Activated naive CD4-positive, alpha-beta T cell treated with anti-CD3 and anti-CD28 coated beads, Interleukin-2, amount 50 U/mL, for 16 hours (primary cell): ENCODE data around the gene ZNF816.
A peak's percentile ranks its signal among the peaks of the same experiment; 100 is the strongest.
"Not testable (repeated sequence)": the region's sequence is repeated elsewhere in the genome, so short reads cannot be mapped to it uniquely, and the experiment has no call there.

Source experiments
- DNase-seq: peaks from one replicate; pipeline ENCODE4 v3.0.0-alpha.2; 2020

Gene ZNF816

GRCh38 chr19:52962394-52963246 lies at the start of gene ZNF816:
ZNF816 (minus strand) TSS chr19:52962881; CDS start chr19:52956089, 6,792 bp downstream.
- DNase-seq = peak; percentile 99

GRCh38 chr19:53012006-53012405 lies 49.3 kb upstream of the ZNF816 start:
- no peak for DNase-seq

DNA sequence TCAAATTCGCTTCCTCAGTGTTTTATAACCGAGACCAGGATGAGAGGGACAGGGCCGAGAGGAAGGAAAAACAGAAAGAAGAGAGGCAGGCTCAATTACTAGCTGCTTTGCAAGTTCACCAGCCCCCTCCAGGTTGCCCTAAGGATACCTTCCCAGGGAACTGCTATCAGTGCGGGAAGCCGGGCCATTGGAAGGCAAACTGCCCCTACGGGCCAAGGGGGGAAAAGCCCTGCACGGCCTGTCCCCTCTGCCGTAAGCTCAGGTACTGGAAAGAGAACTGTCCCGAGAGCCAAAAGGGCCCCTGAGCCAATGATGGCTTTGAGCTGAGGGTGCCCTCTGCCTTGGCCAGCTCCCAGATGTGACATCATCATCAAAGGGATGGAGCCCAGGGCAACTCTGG lies 47.8 kb upstream of the ZNF816 start:
- no peak for DNase-seq

DNA sequence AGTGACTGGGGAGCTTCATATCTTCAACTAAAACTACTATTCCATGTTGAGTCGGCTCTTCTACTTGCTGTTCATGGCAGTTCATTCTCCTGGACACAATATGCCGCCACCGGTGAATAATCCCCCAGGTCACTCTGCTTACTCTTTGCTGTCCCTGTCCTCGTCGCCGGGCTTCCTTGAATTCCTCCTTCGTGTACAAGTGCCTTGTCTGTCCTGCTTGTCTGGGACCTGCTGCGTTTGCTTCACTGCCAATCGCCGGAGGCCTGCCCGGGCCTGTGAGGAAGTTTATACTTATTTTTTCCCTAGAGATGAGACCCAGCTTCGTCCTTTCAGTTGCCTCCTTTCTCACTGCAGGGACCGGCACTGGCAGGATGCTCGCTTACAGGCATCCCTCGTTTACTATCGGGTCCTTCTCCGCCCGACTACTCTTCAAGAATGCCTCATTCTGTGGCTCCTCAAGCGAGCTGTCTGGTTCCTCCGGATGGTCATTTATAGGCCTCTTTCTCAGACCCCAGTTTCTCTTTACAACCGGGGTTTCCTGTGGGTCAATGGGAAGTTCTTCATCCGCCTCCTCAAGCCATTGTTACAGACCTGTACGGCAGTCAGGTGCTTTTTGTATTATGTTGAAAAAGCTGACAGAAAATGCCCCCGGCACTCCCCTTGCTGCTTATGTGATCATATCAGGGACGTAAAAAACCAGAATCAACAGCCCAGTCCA lies 45.5 kb upstream of the ZNF816 start:
- DNase-seq = no peak

DNA sequence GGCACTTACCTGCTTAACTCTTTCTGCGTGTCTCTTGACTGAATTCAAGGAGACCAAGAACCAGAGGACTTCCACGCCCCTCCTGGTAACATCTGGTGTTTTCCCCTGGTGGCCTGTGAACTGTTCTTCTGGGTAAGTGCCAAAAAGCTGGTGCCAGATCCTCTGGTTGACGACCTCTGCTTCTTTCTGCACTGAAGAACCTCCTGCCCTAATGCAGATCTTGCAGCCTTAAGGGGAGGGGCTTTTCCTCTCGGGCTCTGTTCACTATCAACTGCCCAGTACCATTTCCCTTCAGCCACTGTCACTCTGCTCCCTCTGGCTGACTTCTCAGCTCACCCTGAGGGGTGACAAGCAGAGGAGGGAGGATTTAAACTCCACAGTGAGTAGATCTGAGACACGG lies 44.9 kb upstream of the ZNF816 start:
- no peak for DNase-seq

GRCh38 chr19:53007200-53007599 lies 44.5 kb upstream of the ZNF816 start:
- DNase-seq = no peak

- DNase-seq = no peak
These were observed 41.6 kb upstream of the ZNF816 start for GRCh38 chr19:53004242-53004641.

- DNase-seq = no peak
These were observed 39.8 kb upstream of the ZNF816 start for GRCh38 chr19:53002479-53002878.

- no peak for DNase-seq
These were observed 35.3 kb upstream of the ZNF816 start for GRCh38 chr19:52997975-52998374.

DNA sequence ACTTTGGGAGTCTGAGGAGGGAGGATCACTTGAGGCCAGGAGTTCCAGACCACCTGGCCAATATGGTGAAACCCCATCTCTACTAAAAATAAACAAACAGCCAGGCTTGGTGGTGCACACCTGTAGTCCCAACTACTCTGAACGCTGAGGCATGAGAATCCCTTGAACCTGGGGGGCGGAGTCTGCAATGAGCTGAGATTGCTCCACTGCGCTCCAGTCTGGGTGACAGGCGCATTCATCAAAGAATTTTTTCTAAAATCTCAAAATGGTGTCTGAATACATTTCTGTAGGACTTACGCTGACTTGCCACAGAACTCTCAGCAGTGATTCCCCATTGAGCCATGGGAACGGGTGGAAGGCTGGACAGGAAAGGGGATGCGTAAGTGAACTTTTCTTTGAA lies 33.0 kb upstream of the ZNF816 start:
- DNase-seq = no peak

GRCh38 chr19:52993342-52994178 lies 30.9 kb upstream of the ZNF816 start:
- DNase-seq = peak; percentile 75

DNA sequence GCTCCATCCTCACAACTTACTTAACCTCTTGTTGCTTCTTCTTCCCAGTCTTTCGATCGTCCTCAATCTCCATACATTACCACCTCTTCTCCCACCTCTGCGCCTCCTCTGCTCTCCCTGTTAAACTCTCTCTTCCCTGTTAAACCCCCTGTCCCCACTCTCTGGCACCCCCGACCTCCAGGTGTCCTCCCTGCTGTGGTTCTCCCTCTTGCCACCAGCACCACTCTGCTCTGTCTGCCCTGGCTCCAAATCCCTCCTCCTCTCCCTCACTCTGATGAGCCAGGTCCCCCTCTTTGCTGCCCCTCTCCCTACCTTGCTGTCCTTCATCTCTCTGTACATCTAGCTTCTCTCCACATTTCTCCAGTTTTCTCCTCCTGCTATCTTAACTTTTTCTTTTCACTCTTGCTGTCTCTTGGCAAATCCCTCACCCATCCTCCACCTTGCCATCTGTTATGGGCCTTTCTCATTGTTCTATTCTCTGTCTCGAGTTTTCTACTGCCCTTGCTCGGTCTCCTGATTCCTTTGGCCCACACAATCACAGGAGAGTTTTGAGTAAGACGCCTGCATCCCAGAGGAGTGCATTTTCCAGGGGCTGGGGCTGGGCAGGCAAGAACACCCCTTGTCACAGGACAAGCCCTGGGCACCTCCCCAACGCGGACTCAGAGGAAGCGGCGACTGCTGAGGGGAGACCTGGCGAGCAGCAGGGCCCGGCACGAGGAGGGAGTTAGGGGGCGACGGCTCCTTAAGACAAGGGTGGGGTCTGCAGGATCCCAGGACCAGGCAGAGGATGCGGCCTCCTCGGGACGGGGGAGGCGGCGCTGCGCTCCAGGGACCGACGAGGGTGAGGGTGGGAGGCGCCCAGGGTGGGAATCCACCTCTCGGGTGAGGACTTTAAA lies 29.7 kb upstream of the ZNF816 start:
- DNase-seq = no peak

- no peak for DNase-seq
These were observed 28.8 kb upstream of the ZNF816 start for GRCh38 chr19:52991484-52991883.

DNA sequence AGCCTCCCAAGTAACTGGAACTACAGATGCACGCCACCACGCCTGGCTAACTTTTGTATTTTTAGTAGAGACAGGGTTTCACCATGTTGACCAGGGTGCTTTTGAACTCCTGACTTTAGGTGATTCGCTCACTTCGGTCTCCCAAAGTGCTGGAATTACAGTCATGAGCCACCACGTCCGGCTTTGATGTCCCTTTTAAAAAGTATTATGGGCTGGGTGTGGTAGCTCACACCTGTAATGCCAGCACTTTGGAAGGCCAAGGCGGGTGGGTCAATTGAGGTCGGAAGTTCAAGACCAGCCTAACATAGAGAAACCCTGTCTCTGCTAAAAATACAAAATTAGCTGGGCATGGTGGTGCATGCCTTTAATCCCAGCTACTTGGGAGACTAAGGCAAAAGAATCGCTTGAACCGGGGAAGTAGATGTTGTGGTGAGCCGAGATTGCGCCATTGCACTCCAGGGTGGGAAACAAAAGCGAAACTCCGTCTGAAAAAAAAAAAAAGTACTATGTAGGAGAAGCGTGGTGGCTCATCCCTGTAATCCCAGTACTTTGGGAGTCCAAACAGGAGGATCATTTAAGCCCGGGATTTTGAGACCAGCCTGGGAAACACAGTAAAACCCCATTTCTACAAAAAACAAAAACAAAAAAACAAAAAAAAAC lies 28.2 kb upstream of the ZNF816 start:
- DNase-seq = no peak

- DNase-seq = no peak
These were observed 25.8 kb upstream of the ZNF816 start for GRCh38 chr19:52988506-52988905.

- no peak for DNase-seq
These were observed 24.5 kb upstream of the ZNF816 start for GRCh38 chr19:52987221-52987620.

DNA sequence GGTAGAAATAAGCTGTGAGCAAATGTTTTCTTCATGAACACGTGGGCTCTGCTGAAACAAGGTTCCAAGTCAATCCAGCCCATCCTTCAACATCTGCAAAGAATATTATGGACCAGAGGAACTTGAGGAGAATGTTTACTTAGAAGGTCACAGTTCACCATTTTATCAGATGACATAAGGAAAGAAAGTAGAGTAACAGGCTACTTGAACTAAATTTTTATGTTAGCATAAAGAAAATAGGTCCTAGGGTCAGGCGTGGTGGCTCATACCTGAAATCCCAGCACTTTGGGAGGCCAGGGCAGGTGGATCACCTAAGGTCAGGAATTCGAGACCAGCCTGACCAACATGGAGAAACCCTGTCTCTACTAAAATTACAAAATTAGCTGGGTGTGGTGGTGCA lies 20.5 kb upstream of the ZNF816 start:
- DNase-seq = not testable (repeated sequence)

- DNase-seq = no peak
These were observed 18.6 kb upstream of the ZNF816 start for GRCh38 chr19:52981329-52981728.

GRCh38 chr19:52967772-52968171 lies 5.1 kb upstream of the ZNF816 start:
- no peak for DNase-seq

DNA sequence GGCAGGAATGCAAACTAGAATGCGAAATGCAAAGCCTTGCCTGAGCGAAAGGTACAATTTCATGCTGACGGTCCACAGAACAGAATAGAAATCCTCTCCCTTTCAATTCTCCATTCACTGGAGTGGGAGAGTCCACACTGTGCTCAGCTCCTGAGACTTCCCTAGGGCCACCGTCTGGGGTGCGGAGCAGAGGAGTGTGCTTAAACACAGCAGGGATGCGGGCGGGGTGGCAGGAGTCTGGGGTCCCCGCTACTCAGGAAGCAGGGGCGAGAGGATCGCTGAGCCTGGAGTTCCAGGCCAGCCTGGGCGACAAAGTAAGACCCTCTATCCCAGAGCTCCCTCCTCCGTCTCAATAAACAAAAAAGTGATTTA lies 552 bp upstream of the ZNF816 start:
- peak; percentile 15 for DNase-seq

DNA sequence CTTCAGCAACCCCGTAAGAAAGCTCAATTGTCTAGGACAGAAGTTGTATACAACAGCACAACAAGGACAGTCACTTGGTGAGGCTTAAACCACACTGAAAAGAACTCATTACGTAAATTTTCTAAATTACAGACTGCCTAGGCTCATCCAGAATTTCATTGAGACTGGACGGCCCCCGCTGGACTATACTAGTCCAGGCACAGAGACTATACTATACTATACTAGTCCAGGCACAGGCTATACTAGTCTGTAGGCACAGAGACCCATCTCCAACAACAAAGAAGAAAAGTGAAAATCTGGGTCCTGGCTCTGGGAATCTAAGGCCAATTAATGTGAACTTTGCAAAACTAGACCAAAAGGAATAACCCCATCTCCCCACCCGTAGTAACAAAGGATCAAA lies 700 bp downstream of the ZNF816 start:
- no peak for DNase-seq
